ENCODE data around the gene ILK.
A peak's percentile ranks its signal among the peaks of the same experiment; 100 is the strongest.

The ILK gene

GRCh38 chr11:6574816-6575715 is 28.5 kb upstream of the ILK start:
- DNase-seq: no peak

GRCh38 chr11:6576471-6577373 is 26.9 kb upstream of the ILK start:
- DNase-seq: peak; percentile 34

- DNase-seq: no peak
Observed at GRCh38 chr11:6578134-6578533, 25.4 kb upstream of the ILK start.

- DNase-seq: no peak
Observed at GRCh38 chr11:6579681-6580080, 23.9 kb upstream of the ILK start.

GRCh38 chr11:6583584-6583983 is 20.0 kb upstream of the ILK start:
- no peak for DNase-seq

GRCh38 chr11:6584528-6584927 is 19.0 kb upstream of the ILK start:
- no peak for DNase-seq

GRCh38 chr11:6586434-6587359 is 16.9 kb upstream of the ILK start:
- DNase-seq: peak; percentile 69

GRCh38 chr11:6587360-6587953 is 16.1 kb upstream of the ILK start:
- DNase-seq: no peak

GRCh38 chr11:6588018-6588417 is 15.6 kb upstream of the ILK start:
- DNase-seq: no peak

GRCh38 chr11:6594142-6594768 is 9.3 kb upstream of the ILK start:
- DNase-seq: no peak

- DNase-seq: no peak
Observed at GRCh38 chr11:6596239-6596877, 7.2 kb upstream of the ILK start.

GRCh38 chr11:6598555-6598954 is 5.0 kb upstream of the ILK start:
- no peak for DNase-seq

GRCh38 chr11:6599449-6599848 is 4.1 kb upstream of the ILK start:
- no peak for DNase-seq

GRCh38 chr11:6599881-6600390 is 3.6 kb upstream of the ILK start:
- no peak for DNase-seq

- no peak for DNase-seq
Observed at GRCh38 chr11:6601041-6601461, 2.5 kb upstream of the ILK start.

GRCh38 chr11:6602096-6602940 is 1.3 kb upstream of the ILK start:
- no peak for DNase-seq

GRCh38 chr11:6604081-6604626 is 580 bp downstream of the ILK start:
- DNase-seq: peak; percentile 62

- DNase-seq: no peak
Observed at GRCh38 chr11:6604790-6605189, 1.2 kb downstream of the ILK start.

- peak; percentile 84 for DNase-seq
Observed at GRCh38 chr11:6606471-6607189, 3.1 kb downstream of the ILK start.
